Measurements from ENCODE around the gene SYT12.

Gene SYT12

GRCh38 chr11:67082071-67082791 lies 59.3 kb downstream of the SYT12 start:
- no peak for TF ChIP-seq TAF1 (IDR thresholded peaks at IDR 0.05; ENCODE audit: low read depth, low read length)
- no peak for TF ChIP-seq POLR2AphosphoS5 (IDR thresholded peaks at IDR 0.05; ENCODE audit: low read depth, low read length)
- DNase-seq (ENCODE audit: insufficient read length, low spot score) (no peak), FAIRE-seq (no peak)

DNA sequence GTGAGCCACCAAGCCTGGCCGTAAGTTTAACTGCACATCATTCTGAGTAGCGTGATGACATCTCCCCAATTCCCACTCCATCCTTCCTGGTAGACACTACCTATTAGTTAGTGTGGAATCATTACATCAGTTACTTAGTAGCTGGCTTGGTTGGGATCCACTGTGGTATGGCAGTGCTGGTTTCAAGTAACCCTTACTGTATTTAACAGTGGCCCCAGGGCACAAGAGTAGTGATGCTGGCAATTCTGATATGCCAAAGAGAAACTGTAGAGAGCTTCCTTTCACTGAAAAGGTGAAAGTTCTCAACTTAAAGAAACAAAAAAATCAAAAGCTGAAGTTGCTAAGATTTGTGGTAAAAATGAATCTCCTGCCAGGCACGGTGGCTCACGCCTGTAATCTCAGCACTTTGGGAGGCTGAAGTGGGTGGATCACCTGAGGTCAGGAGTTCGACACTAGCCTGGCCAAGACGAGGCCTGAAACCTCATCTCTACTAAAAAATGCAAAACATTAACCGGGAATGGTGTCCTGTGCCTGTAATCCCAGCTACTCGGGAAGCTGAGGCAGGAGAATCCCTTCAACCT lies 60.9 kb downstream of the SYT12 start:
- no peak for TF ChIP-seq TAF1 (IDR thresholded peaks at IDR 0.05; ENCODE audit: low read depth, low read length)
- TF ChIP-seq POLR2A (IDR thresholded peaks at IDR 0.05; ENCODE audit: low read depth, low read length) = no peak
- TF ChIP-seq PAX5 (IDR thresholded peaks at IDR 0.05; ENCODE audit: insufficient read depth, low read length, severe bottlenecking) = no peak
- TF ChIP-seq POLR2AphosphoS5 (IDR thresholded peaks at IDR 0.05; ENCODE audit: low read depth, low read length) = no peak
- TF ChIP-seq POU2F2 (IDR thresholded peaks at IDR 0.05; ENCODE audit: low read depth, low read length) = no peak
- no peak for TF ChIP-seq SPI1 (IDR thresholded peaks at IDR 0.05; ENCODE audit: low read depth, low read length)
- no peak for FAIRE-seq
- DNase-seq (ENCODE audit: insufficient read length, low spot score) = no peak

- TF ChIP-seq POLR2AphosphoS5 (IDR thresholded peaks at IDR 0.05; ENCODE audit: low read depth, low read length) (no peak), POLR2A (IDR thresholded peaks at IDR 0.05; ENCODE audit: low read depth, low read length) (no peak)
- no peak for FAIRE-seq
Observed at GRCh38 chr11:67085617-67086016, 62.7 kb downstream of the SYT12 start.

DNA sequence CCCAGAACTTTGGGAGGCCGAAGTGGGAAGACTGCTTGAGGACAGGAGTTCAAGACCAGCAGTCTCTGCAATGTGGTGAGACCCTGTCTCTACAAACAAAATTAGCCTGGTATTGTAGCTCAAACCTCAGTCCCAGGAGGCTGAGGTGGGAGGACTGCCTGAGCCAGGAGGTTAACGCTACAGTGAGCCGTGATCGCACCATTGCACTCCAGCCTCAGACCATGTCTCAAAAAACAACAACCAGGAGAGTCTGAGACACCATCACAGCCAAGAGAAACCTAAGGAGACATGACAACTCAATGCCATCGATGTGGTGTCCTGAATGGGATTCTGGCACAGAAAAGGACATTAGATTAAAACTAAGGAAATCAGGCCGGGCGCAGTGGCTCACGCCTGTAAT lies 67.8 kb downstream of the SYT12 start:
- no peak for DNase-seq (ENCODE audit: insufficient read length, low spot score)
- no peak for FAIRE-seq
- TF ChIP-seq TAF1 (IDR thresholded peaks at IDR 0.05; ENCODE audit: low read depth, low read length) (no peak), PAX5 (IDR thresholded peaks at IDR 0.05; ENCODE audit: insufficient read depth, low read length, severe bottlenecking) (no peak), POU2F2 (IDR thresholded peaks at IDR 0.05; ENCODE audit: low read depth, low read length) (no peak)

More at GRCh38 chr11:67085617-67086016, 62.7 kb downstream of the SYT12 start:
- no peak for DNase-seq (ENCODE audit: insufficient read length, low spot score)

GRCh38 chr11:67095214-67095507 lies 72.2 kb downstream of the SYT12 start:
- TF ChIP-seq TAF1 (IDR thresholded peaks at IDR 0.05; ENCODE audit: low read depth, low read length) (no peak), SPI1 (IDR thresholded peaks at IDR 0.05; ENCODE audit: low read depth, low read length) (no peak), POLR2AphosphoS5 (IDR thresholded peaks at IDR 0.05; ENCODE audit: low read depth, low read length) (no peak), POLR2A (IDR thresholded peaks at IDR 0.05; ENCODE audit: low read depth, low read length) (no peak), PAX5 (IDR thresholded peaks at IDR 0.05; ENCODE audit: insufficient read depth, low read length, severe bottlenecking) (no peak), POU2F2 (IDR thresholded peaks at IDR 0.05; ENCODE audit: low read depth, low read length) (no peak)
- no peak for FAIRE-seq
- no peak for DNase-seq (ENCODE audit: insufficient read length, low spot score)

GRCh38 chr11:67098799-67099429 lies 76.0 kb downstream of the SYT12 start:
- FAIRE-seq (peak; percentile 9), DNase-seq (ENCODE audit: insufficient read length, low spot score) (no peak)
- TF ChIP-seq POU2F2 (IDR thresholded peaks at IDR 0.05; ENCODE audit: low read depth, low read length) (no peak), PAX5 (IDR thresholded peaks at IDR 0.05; ENCODE audit: insufficient read depth, low read length, severe bottlenecking) (no peak), POLR2AphosphoS5 (IDR thresholded peaks at IDR 0.05; ENCODE audit: low read depth, low read length) (no peak), POLR2A (IDR thresholded peaks at IDR 0.05; ENCODE audit: low read depth, low read length) (no peak), TAF1 (IDR thresholded peaks at IDR 0.05; ENCODE audit: low read depth, low read length) (no peak), SPI1 (IDR thresholded peaks at IDR 0.05; ENCODE audit: low read depth, low read length) (no peak)

GRCh38 chr11:67099831-67100324 lies 76.9 kb downstream of the SYT12 start:
- FAIRE-seq = peak; percentile 59
- TF ChIP-seq SPI1 (IDR thresholded peaks at IDR 0.05; ENCODE audit: low read depth, low read length) = 0 out of 2 replicates have a peak, but pooled peaks have one; percentile 7
- no peak for TF ChIP-seq TAF1 (IDR thresholded peaks at IDR 0.05; ENCODE audit: low read depth, low read length)
- TF ChIP-seq POU2F2 (IDR thresholded peaks at IDR 0.05; ENCODE audit: low read depth, low read length) = peak; percentile 56; the same call in 1 of the 2 replicates
- DNase-seq (ENCODE audit: insufficient read length, low spot score) = no peak

Data from GM12891 (cell line).